Activated CD4-positive, alpha-beta T cell treated with anti-CD3 and anti-CD28 coated beads, Interleukin-2, amount 10 ng/mL, durations not matched to agents 24 days and 14 days (primary cell): ENCODE results near the gene PHACTR3. TPM values are rescaled to one million over a fixed set of nuclear protein-coding genes. Genes with fewer than 3 reads are reported as not detected.
"Not testable (repeated sequence)": the region's sequence is repeated elsewhere in the genome, so short reads cannot be mapped to it uniquely, and the experiment has no call there.

Source experiments
- DNase-seq: peaks from one replicate; pipeline ENCODE4 v3.0.0; 2022
- H3K27ac Mint-ChIP-seq: one replicate; pipeline ENCODE4 v1.8.0; 2022; ENCODE audit warnings: mild to moderate bottlenecking, mixed read lengths
- H3K27me3 Mint-ChIP-seq: one replicate; pipeline ENCODE4 v1.8.0; 2022; ENCODE audit warnings: mixed read lengths
- H3K36me3 Mint-ChIP-seq: one replicate; pipeline ENCODE4 v1.8.0; 2022; ENCODE audit warnings: low read depth, mild to moderate bottlenecking, mixed read lengths
- H3K4me1 Mint-ChIP-seq: one replicate; pipeline ENCODE4 v1.8.0; 2021; ENCODE audit warnings: mixed read lengths
- H3K4me3 Mint-ChIP-seq: one replicate; pipeline ENCODE4 v1.8.0; 2022; ENCODE audit warnings: mild to moderate bottlenecking, moderate library complexity, mixed read lengths
- H3K9me3 Mint-ChIP-seq: one replicate; pipeline ENCODE4 v1.8.0; 2021; ENCODE audit warnings: mixed read lengths
- intact Hi-C: fragments of 100-400 bp; cut with micrococcal nuclease; formaldehyde crosslinking; loops from one replicate; pipeline ENCODE4 v1.15.1; 2023
- total RNA-seq: library from RNA; stranded (reverse); gene quantifications from 2 replicates; pipeline ENCODE4 v1.2.3, GENCODE V29; 2022

PHACTR3 gene
- total RNA-seq, 1 donor from 2014 or later = not detected

- H3K27ac Mint-ChIP-seq, H3K4me3 Mint-ChIP-seq, H3K4me1 Mint-ChIP-seq, H3K27me3 Mint-ChIP-seq, H3K36me3 Mint-ChIP-seq, intact Hi-C loops, H3K9me3 Mint-ChIP-seq, DNase-seq: not testable (repeated sequence)
Observed at GRCh38 chr20:59890035-59890434, 285.7 kb downstream of the PHACTR3 start.

- no peak overlapping the region for H3K27ac Mint-ChIP-seq
- H3K27me3 Mint-ChIP-seq = peaks cover 6% of the 10 kb centered on the region
- H3K9me3 Mint-ChIP-seq = peaks cover 3% of the 10 kb centered on the region
- H3K4me3 Mint-ChIP-seq = no peak overlapping the region
- no peak for DNase-seq
- H3K36me3 Mint-ChIP-seq = peaks cover 2% of the 10 kb centered on the region
- intact Hi-C loops = no loop called here
- H3K4me1 Mint-ChIP-seq = no peaks in the 10 kb centered on the region
Observed at GRCh38 chr20:59891581-59891980, 287.2 kb downstream of the PHACTR3 start.

- H3K27me3 Mint-ChIP-seq = peaks cover 10% of the 10 kb centered on the region
- no peak overlapping the region for H3K4me3 Mint-ChIP-seq
- intact Hi-C loops = no loop called here
- no peaks in the 10 kb centered on the region for H3K4me1 Mint-ChIP-seq
- H3K36me3 Mint-ChIP-seq = no peaks in the 10 kb centered on the region
- DNase-seq = no peak
- no peaks in the 10 kb centered on the region for H3K9me3 Mint-ChIP-seq
- no peak overlapping the region for H3K27ac Mint-ChIP-seq
Observed at GRCh38 chr20:59895908-59896307, 291.6 kb downstream of the PHACTR3 start.
